Measurements from ENCODE around the gene ZNF526. TPM values are rescaled to one million over a fixed set of nuclear protein-coding genes. Genes with fewer than 3 reads are reported as not detected.
A peak's percentile ranks its signal among the peaks of the same experiment; 100 is the strongest.

ZNF526 gene
- total RNA-seq, 2 experiments from 2014 or later: 5.0 to 6.2 TPM

- ATAC-seq (ENCODE audit: poor library complexity) (no peak), DNase-seq (no peak)
- Mint-ChIP-seq H3K9me3 (peaks cover 3% of the 10 kb centered on the region), H3K4me1 (ENCODE audit: low read depth) (peaks cover 65% of the 10 kb centered on the region), H3K27ac (peak overlapping the region; percentile 49), H3K27me3 (no peaks in the 10 kb centered on the region), H3K36me3 (ENCODE audit: low read depth) (peaks cover 25% of the 10 kb centered on the region), H3K4me3 (no peak overlapping the region)
- intact Hi-C loops (cut with DNase I, micrococcal nuclease): no loop called here
- POLR2A ChIA-PET: interaction anchor here (0.7 kb wide), 1 partner anchor 115 kb away, joined by 4 read pairs; no protein-coding TSS in a partner anchor
- Histone ChIP-seq H3K36me3 (ENCODE audit: insufficient read depth, low read length) (peaks cover 18% of the 10 kb centered on the region), H3K27ac (ENCODE audit: low read depth in 1 of 2, low read length in 2 of 2) (no peak overlapping the region), H3K4me3 (ENCODE audit: low read length) (no peak overlapping the region), H3K27me3 (ENCODE audit: control insufficient read depth in 1 of 2, insufficient read depth in 2 of 2, low read length in 2 of 2) (no peaks in the 10 kb centered on the region), H3K4me1 (ENCODE audit: insufficient read depth, low read length) (peaks cover 54% of the 10 kb centered on the region), H3K9me3 (ENCODE audit: control insufficient read depth in 1 of 2, insufficient read depth in 1 of 2, low read length in 2 of 2) (no peaks in the 10 kb centered on the region)
- no peak for TF ChIP-seq CTCF (IDR thresholded peaks at IDR 0.05)
- CTCF ChIA-PET: interaction anchor here (1.2 kb wide), 1 partner anchor 23 kb away, joined by 3 read pairs; no protein-coding TSS in a partner anchor
Measured at GRCh38 chr19:42193294-42193693, 26.8 kb upstream of the ZNF526 start.

- POLR2A ChIA-PET: interaction anchor here (0.7 kb wide), 1 partner anchor 115 kb away, joined by 4 read pairs; no protein-coding TSS in a partner anchor
- no peak for TF ChIP-seq CTCF (IDR thresholded peaks at IDR 0.05)
- intact Hi-C loops (cut with DNase I, micrococcal nuclease): no loop called here
- H3K27me3 ChIP-seq (ENCODE audit: control insufficient read depth in 1 of 2, insufficient read depth in 2 of 2, low read length in 2 of 2): no peaks in the 10 kb centered on the region
- peaks cover 69% of the 10 kb centered on the region for H3K4me1 Mint-ChIP-seq (ENCODE audit: low read depth)
- peaks cover 58% of the 10 kb centered on the region for H3K4me1 ChIP-seq (ENCODE audit: insufficient read depth, low read length)
- no peaks in the 10 kb centered on the region for H3K27me3 Mint-ChIP-seq
- no peaks in the 10 kb centered on the region for H3K9me3 ChIP-seq (ENCODE audit: control insufficient read depth in 1 of 2, insufficient read depth in 1 of 2, low read length in 2 of 2)
- CTCF ChIA-PET: interaction anchor here (0.7 to 1.2 kb wide), 2 partner anchors 18 to 22 kb away, joined by 3 read pairs; no protein-coding TSS in a partner anchor
- no peak overlapping the region for H3K27ac ChIP-seq (ENCODE audit: low read depth in 1 of 2, low read length in 2 of 2)
- peaks cover 3% of the 10 kb centered on the region for H3K9me3 Mint-ChIP-seq
- DNase-seq (no peak), ATAC-seq (ENCODE audit: poor library complexity) (no peak)
- peaks cover 22% of the 10 kb centered on the region for H3K36me3 ChIP-seq (ENCODE audit: insufficient read depth, low read length)
- H3K27ac Mint-ChIP-seq: peak overlapping the region; percentile 49
- H3K4me3 Mint-ChIP-seq: peak overlapping the region; percentile 23
- no peak overlapping the region for H3K4me3 ChIP-seq (ENCODE audit: low read length)
- H3K36me3 Mint-ChIP-seq (ENCODE audit: low read depth): peaks cover 28% of the 10 kb centered on the region
Measured at GRCh38 chr19:42193706-42194105, 26.4 kb upstream of the ZNF526 start.

GRCh38 chr19:42196011-42197001 is 23.8 kb upstream of the ZNF526 start:
- Histone ChIP-seq H3K4me3 (ENCODE audit: low read length) (no peak overlapping the region), H3K27ac (ENCODE audit: low read depth in 1 of 2, low read length in 2 of 2) (peak overlapping the region in 1 of 2 donors; percentile 9), H3K9me3 (ENCODE audit: control insufficient read depth in 1 of 2, insufficient read depth in 1 of 2, low read length in 2 of 2) (no peaks in the 10 kb centered on the region), H3K27me3 (ENCODE audit: control insufficient read depth in 1 of 2, insufficient read depth in 2 of 2, low read length in 2 of 2) (no peaks in the 10 kb centered on the region), H3K4me1 (ENCODE audit: insufficient read depth, low read length) (peaks cover 72% of the 10 kb centered on the region), H3K36me3 (ENCODE audit: insufficient read depth, low read length) (peaks cover 37% of the 10 kb centered on the region)
- ATAC-seq (ENCODE audit: poor library complexity): no peak
- intact Hi-C loops (cut with DNase I, micrococcal nuclease): loop anchor here in 1 of 2 experiments (5.0 kb wide), 1 partner anchor 106 kb away; the partner anchor contains the start of genes PAFAH1B3 and PRR19
- TF ChIP-seq CTCF (IDR thresholded peaks at IDR 0.05): no peak
- peak in 1 of 14 experiments; percentile 28 for DNase-seq
- H3K27me3 Mint-ChIP-seq: no peaks in the 10 kb centered on the region
- peak overlapping the region; percentile 73 for H3K27ac Mint-ChIP-seq
- H3K4me1 Mint-ChIP-seq (ENCODE audit: low read depth): peaks cover 79% of the 10 kb centered on the region
- peaks cover 3% of the 10 kb centered on the region for H3K9me3 Mint-ChIP-seq
- ChIA-PET CTCF (no interaction called here), POLR2A (interaction anchor here (1.0 to 7.6 kb wide), 3 partner anchors 9 to 19 kb away, joined by 3 to 70 read pairs (median 18); partner anchors contain the start of gene DEDD2)
- H3K4me3 Mint-ChIP-seq: peak overlapping the region; percentile 30
- peaks cover 52% of the 10 kb centered on the region for H3K36me3 Mint-ChIP-seq (ENCODE audit: low read depth)

Measured in CD4-positive, alpha-beta T cell (primary cell).